NCI-H1105 treated with DMSO at 0.1 percent for 48 hours (cell line): ENCODE measurements around the gene SIKE1.
A peak's percentile ranks its signal among the peaks of the same experiment; 100 is the strongest.
"Not testable (repeated sequence)": the region's sequence is repeated elsewhere in the genome, so short reads cannot be mapped to it uniquely, and the experiment has no call there.

Source experiments
- DNase-seq: peaks from one replicate; lab custom pipeline; 2025; lab: John Stamatoyannopoulos, UW

The SIKE1 gene

GRCh38 chr1:114780344-114781226, at the start of gene SIKE1:
Gene SIKE1, minus strand, starts transcription at chr1:114780685. Its CDS starts 78 bp downstream, at chr1:114780607.
- DNase-seq: peak; percentile 96

- DNase-seq: not testable (repeated sequence)
Observed at GRCh38 chr1:114830075-114830474, 49.6 kb upstream of the SIKE1 start.

- no peak for DNase-seq
Observed at GRCh38 chr1:114828251-114828650, 47.8 kb upstream of the SIKE1 start.

DNA sequence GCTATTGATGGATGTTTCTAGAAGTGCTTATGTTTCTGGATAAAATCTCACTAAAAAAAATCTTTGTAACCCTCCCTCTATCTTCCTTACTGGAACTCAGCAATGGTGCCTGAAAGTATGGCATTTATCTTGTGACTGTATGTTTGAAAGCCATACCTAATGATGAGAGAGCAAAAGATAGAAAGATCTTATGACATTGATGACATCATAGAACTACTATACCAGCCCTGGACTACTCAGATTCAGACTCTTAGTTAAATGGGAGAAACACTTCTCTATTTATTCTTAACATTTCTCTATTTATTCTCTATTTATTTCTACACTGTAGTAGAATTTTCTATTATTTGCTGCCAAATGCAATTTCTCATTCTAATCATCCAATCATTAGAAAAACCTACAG, 41.5 kb upstream of the SIKE1 start:
- no peak for DNase-seq

DNA sequence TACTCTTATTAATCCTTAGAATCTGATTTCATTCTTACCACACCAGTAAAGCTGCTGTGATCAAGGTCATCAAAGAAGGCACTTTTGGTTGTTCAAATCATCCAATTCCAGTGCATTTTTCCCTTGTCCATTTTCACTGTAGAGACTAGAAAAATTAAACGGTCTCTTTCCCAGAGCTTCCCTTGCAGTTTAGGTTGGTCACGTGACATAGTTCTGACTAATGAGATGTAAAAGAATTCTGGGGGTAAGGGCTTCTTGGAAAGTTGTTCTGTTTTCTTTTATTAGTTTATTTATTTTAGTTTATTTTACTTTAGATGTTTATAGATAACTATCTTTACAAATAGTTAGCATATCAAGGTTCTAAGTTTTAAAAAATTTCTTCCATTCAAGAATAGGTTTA, 39.9 kb upstream of the SIKE1 start:
- DNase-seq: no peak

GRCh38 chr1:114819869-114820268, 39.4 kb upstream of the SIKE1 start:
- DNase-seq: no peak

DNA sequence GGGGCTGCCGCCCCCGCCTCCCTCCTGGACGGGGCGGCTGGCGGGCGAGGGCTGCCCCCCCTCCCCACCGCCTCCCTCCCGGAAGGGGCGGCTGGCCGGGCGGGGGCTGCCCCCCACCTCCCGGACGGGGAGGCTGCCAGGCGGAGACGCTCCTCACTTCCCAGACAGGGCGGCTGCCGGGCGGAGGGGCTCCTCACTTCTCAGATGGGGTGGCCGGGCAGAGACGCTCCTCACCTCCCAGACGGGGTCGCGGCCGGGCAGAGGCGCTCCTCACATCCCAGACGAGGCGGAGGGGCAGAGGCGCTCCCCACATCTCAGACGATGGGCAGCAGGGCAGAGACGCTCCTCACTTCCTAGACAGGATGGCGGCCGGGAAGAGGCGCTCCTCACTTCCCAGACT, 24.0 kb upstream of the SIKE1 start:
- not testable (repeated sequence) for DNase-seq

- no peak for DNase-seq
Observed at GRCh38 chr1:114803001-114803400, 22.5 kb upstream of the SIKE1 start.

- DNase-seq: no peak
Observed at GRCh38 chr1:114794038-114794437, 13.6 kb upstream of the SIKE1 start.

- DNase-seq: not testable (repeated sequence)
Observed at GRCh38 chr1:114790581-114790980, 10.1 kb upstream of the SIKE1 start.

DNA sequence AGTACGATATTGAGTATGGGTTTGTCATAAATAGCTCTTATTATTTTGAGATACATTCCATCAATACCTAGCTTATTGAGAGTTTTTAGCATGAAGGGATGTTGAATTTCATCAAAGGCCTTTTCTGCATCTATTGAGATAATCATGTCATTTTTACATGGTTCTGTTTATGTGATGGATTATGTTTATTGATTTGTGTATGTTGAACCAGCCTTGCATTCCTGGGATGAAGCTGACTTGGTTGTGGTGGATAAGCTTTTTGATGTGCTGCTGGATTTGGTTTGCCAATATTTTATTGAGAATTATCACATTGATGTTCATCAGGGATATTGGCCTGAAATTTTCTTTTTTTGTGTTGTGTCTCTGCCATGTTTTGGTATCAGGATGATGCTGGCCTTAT, 6.0 kb upstream of the SIKE1 start:
- not testable (repeated sequence) for DNase-seq

- DNase-seq: no peak
Observed at GRCh38 chr1:114782476-114782875, 2.0 kb upstream of the SIKE1 start.

GRCh38 chr1:114779722-114780121, 763 bp downstream of the SIKE1 start:
- DNase-seq: no peak

GRCh38 chr1:114776726-114777125, 3.8 kb downstream of the SIKE1 start:
- not testable (repeated sequence) for DNase-seq

DNA sequence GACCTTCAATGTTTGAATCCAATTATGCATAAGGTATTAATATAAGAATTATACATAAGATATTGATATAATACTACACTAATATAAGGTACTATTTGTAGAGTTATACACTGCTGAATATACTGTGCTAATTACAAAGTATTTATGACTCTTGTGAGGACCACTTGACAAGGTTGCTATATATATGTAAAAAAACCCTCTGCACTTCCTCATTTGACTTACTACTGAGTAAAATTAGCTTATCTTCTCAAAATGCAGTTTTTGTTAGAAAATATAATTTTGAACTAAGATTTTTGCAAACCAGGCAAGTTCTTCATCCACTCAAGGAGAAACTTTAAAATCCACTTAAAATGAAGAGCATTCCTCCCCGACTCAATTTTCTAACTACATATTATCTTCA, 8.5 kb downstream of the SIKE1 start:
- no peak for DNase-seq

GRCh38 chr1:114770989-114771388, 9.5 kb downstream of the SIKE1 start:
- no peak for DNase-seq

GRCh38 chr1:114764689-114765088, 15.8 kb downstream of the SIKE1 start:
- DNase-seq: no peak

GRCh38 chr1:114758256-114758832, 22.1 kb downstream of the SIKE1 start:
- no peak for DNase-seq

GRCh38 chr1:114757455-114758255, 22.8 kb downstream of the SIKE1 start, which contains the start of gene CSDE1:
Gene CSDE1, minus strand, starts transcription at chr1:114757984. Its CDS starts 18,094 bp downstream, at chr1:114739890.
- DNase-seq: peak; percentile 98

DNA sequence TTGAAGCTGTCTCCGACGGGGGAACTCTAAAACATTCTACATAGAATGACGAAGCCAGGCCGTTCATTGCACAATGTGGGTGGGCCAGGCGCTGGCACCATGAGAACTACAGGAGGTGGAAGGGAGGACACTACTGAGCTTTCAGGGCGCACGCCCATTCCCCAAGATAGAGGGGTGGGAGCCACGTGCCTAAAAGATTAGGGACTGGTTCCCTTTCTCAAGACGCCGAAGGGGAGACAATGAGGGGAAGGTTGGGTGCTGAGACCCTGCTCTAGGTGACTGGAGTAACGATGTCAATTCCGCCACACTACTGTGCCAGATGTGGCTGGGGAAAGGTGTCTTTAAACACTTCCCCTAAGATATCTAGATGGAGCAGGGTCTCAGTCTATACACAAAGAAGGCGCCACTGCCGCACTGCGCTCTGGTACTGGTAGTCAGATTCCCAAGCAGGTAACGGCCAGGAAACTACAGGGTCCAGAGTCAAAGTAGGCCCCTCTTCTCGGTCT, 23.5 kb downstream of the SIKE1 start:
- DNase-seq: peak; percentile 43

GRCh38 chr1:114756009-114756892, 24.2 kb downstream of the SIKE1 start:
- no peak for DNase-seq
